ENCODE results near the gene GNAO1.

GNAO1 gene

DNA sequence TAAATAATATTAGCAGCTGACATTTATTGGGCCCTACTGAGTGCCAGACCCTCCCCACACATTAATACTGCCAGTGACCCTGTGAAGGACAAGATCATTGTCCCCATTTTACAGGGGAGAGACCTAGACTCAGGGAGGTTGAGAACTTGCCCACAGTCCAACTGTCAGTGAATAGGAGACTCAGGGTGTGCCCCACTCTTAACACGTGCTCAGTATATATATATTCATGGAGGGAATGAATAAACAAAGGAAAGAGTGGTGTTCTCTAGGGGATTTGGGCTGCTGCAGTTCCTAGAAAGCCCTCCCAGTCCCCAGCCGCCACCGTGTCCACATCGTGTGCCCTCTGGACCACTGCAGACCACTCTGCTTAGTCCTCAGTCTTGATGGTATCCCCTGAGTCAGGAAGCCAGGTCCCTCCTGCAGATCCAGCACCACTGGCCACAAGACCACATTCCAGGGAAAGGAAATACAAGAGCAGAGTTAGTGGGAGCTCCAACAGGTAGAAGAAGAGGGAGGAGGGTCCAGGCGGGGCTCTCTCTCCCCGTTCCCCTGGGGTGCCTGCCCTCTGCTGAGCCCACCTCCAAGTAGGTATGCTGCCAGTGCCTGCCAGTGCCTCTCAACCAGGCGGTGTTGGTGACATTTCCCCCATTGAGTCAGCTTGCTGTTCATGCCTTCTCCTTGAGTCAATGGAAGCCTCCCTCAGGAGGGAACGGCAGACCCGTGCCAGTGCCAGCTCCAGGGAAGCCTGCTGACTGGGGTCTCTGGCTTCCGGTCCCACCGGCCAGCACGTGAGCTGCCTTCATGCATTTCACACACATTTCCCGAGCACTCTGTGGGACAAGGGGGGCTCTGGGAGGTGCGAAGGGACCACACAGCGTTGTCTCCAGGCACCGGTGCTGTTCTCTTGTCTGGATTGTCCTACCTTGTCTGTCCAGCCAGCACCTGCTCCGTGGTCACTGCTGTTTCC, 75.6 kb downstream of the GNAO1 start:
- FAIRE-seq = no peak

DNA sequence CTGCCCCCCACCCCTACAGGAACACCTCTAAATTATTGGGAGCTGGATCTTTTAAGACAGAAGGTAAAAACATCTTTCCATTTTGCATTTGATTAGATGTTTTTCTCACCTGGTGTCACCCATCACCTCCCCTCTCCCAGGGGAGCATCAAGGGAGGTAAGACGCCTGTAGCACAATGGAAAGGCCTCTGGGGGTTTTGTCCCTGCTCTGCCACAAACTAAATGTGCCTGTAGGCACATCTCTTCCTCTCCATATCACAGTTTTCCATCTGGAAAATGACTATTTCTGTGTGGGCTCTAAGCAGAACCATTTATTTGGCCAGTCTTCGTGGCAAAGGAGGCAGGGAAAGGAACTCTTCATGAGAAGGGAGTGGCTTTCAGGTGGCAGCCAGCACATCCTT, 76.6 kb downstream of the GNAO1 start:
- no peak for FAIRE-seq

DNA sequence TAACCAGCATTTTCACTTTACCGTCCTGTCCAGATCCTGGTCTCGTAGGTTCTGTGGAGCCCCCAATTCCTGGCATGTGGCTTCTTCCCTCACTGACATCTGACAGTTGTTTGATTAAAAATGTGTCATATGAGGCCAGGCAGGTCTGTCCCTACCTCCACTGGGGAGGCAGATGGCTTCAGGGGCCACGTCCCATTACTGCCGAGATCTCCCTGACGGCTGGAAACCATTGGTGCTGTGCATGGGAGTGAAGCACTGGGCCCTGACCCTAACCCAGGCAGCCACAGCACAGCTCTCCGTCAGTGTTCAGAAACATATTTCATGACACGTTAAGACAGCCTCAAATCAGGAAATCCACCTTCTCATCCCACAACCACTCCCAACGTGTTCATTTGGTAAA, 77.5 kb downstream of the GNAO1 start:
- FAIRE-seq = no peak

GRCh38 chr16:56269281-56269680, 78.0 kb downstream of the GNAO1 start:
- no peak for FAIRE-seq

DNA sequence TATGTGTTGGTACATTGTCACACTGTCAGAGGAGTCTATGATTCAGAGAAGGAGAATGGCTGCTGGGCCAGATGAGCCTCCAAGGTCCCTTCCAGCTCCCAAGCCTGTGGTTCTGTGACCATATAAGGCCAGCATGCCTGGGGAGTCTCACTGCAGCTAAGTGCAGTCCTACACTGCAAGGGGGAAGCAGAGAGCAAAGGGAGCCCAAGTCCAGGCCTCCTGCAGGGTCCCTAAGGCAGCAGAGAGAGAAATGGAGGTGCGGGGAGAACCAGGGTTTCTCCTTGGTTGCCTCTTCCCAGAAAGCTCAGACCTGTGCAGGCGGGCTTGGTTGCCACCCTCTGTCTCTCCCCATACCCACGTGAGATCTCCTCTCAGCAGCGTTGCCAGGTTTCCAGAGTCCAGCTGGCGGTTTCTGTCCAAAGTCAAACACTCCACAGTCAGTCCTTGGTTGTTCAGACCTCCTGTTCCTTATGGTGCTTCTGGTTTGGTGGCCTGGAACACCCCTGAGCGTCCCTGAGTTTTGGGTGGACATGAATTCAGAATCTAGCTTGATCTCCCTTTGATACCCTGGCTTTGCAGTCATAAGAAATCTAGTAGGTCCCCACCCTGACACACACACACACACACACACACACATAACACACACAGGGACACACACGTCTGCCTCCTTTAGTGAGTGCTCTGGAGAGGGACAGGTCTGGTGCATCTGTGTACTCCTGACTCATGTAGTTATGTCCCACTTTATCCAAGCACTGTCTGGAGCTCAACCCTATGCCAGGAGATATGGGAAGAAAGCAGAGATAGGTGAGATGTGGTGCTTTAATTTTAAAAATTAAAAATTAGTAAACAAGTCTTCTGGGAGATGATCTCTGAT, 78.8 kb downstream of the GNAO1 start:
- FAIRE-seq = no peak

GRCh38 chr16:56270828-56271227, 79.5 kb downstream of the GNAO1 start:
- FAIRE-seq = no peak

DNA sequence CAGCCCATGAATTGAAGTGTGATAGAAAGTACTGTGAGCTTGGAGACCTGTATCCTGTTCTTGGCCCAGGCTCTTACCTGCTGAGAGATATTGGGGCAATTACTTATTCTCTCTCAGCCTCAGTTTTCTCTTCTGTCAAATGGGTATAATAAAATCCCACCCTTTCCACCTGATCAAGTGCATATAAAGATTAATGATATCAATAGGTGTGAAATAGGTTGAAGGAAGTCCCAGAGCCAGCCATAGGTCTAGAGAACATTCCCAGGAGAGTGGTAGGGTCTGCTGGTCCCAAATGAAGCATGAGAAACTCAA, 81.2 kb downstream of the GNAO1 start:
- no peak for FAIRE-seq

DNA sequence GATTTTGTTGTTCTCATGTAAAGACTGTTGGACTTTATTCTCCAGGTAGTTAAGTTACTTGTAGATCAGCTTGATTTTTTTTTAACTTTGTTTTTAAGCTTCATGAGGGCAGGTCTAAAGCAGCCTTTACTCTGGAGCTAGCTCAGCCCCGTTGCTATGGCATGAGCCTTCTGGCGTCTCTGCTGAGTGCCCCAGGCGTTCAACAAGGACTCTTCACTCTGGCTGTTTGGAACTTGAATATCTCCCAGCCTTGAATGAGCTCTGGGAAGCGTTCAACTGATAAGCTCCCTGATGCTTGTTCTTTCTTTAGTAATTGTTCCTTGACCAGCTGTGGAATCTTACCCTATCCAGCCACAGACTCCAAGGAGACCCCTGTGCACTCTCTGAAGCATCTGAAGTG, 82.3 kb downstream of the GNAO1 start:
- FAIRE-seq = no peak

GRCh38 chr16:56274369-56274768, 83.1 kb downstream of the GNAO1 start:
- FAIRE-seq = no peak

DNA sequence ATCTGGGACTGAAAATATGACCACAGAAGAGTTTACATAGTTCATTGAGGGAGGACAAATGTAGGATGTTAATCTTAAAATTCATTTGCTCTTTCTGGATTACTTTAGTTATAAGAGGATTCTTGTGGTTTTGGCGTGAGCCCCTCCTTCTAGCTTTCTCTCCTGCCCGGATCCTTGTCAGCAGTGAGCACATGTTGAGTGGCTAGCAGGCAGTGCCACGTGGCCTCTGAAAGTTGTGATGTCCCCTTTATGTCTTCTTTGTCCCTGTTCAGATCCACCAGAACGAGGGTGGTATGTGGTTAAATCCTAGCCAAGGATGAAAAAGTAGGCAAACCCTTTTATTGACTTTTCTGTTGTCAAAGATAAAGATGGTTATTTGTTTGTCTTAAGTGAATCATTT, 83.8 kb downstream of the GNAO1 start:
- no peak for FAIRE-seq

DNA sequence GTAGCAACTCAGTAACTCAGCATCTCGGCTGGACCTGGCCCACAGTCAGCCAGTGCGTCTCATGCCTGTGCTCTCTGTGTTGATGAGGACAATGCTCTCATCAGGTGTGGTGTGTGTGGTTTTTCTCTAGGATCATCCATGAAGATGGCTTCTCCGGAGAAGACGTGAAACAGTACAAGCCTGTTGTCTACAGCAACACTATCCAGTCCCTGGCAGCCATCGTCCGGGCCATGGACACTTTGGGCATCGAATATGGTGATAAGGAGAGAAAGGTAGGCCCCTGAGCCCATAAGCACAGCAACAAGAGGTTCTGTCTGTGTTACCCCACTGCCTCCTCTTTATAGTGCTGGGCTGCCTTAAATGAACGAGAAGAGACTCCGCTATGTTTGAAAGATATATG, 84.5 kb downstream of the GNAO1 start:
- FAIRE-seq = no peak

GRCh38 chr16:56277075-56277474, 85.8 kb downstream of the GNAO1 start:
- no peak for FAIRE-seq

- FAIRE-seq = no peak
Observed at GRCh38 chr16:56278196-56278855, 87.0 kb downstream of the GNAO1 start.

GRCh38 chr16:56279132-56279531, 87.8 kb downstream of the GNAO1 start:
- no peak for FAIRE-seq

GRCh38 chr16:56279914-56280313, 88.6 kb downstream of the GNAO1 start:
- FAIRE-seq = no peak

DNA sequence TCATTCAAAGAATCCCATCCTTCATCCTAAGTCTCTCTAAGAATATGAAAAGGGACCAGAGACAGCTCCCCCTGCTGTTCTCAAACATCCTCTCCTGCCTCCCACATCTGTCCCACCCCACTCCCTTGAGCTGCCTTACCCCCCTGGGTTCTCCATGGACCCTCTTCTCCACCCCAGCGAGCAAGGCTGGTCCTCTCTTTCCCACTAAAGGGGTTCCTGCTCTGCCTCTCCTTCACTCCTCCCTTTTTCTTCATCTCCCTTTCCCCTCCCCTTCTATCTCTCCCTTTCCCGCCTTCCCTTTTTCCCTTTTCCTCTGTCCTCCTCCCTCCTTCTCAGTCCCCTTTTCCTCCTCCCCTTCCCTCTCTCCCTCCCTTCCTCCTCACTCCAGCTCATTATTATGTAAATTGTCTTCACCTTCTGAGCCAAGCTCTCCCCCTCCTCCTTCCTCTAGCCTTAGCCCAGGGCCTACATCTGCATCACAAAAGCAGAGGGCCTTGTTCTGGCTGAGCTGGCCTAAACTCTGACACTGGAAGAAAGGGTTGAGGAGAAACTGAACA, 90.0 kb downstream of the GNAO1 start:
- no peak for FAIRE-seq

DNA sequence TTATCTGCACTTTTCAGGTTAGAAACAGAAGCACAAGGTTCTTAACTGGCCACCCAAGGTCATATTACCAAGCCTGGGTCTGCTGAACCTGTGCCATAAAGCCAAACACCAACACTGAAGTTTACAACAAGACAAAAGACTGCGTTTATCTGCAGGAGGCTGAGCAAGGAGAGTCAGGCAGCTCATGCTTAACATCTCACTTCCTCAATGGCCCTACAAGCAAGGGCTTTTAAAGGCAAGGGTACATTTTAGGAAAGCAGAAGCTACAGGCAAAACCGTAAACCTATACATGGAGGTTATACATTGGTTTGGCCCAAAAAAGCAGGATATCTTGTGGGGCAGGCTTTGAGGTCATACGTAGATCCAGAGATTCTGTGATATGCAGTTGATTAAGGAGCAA, 91.2 kb downstream of the GNAO1 start:
- FAIRE-seq = no peak

DNA sequence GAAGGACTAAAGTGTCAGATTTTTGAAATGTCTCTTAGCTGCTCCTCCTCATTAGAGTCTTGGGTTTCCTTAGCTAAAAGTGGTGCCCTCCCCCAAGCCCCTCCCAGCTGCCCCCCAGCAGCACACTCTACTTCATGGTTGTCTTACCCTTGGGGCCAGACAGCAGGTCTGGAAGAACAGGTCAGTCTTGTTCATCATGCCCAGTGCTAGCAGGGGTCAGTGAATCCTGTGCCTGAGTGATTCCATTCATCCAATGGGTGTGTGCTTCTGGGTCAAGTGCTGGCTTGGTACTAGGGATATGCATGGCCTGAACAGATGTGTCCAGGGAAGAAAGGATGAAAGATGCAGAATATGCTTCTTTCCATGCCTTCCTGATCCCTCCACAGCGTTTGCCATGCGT, 93.2 kb downstream of the GNAO1 start:
- FAIRE-seq = no peak

DNA sequence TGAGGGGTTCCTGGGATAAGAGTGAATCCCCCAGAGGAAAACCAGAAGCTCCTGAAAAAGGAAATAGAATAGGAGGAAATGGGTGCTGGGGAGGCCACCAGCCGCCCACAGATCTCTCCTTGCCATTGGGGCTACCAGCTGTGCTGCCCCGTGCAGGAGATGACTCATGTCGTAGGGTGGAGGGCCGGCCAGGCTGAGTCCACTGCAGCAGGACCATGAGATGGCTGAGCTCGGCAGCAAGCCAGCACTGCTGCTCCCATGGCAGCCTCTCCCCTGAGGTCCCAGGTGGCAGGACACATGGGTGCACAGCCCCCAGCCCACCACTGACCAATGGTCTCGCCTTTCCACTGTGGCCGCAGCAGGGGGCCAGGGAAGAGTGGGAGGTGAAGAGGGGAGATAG, 95.5 kb downstream of the GNAO1 start:
- FAIRE-seq = no peak

GRCh38 chr16:56288019-56288418, 96.7 kb downstream of the GNAO1 start:
- FAIRE-seq = no peak

DNA sequence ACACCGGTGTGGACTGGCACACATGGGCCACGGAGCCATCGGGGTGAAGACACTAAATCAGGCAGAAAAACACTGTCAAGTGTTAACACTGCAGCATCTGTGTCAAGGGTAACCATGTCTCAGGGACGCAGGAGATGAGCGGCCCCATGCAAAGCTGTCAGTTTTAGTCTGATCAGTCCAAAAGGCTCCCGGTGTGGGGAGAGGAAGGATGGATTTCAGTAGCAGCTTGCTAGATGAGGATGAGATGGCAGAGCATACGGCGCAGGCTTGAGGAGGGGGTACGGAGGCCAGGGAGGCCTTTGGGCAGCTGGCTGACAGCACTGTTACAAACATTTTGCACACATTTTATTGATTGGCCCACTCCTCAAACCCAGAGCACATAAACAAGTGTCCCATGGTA, 98.1 kb downstream of the GNAO1 start:
- FAIRE-seq = no peak

GRCh38 chr16:56289862-56290261, 98.6 kb downstream of the GNAO1 start:
- no peak for FAIRE-seq

DNA sequence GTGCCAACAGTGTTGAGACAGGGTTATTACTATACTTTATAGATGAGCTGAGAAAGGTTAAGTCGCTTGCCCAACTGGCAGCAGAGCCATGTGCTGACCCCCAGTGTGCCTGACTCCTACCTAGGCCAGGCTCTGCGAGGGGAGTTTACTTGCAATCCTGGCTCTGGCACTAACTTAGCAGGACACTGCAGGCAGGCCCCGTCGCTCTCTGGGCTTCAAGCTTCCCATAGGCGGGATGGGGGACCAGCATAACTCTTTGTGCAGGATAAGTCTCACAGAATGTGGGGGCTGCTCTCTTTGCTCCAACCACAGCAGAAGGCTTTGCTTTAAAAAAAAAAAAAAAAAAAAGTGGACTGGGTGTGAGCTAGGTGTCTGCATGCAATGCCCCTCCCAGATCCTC, 102.7 kb downstream of the GNAO1 start:
- FAIRE-seq = no peak

Data from colon (tissue), 2 donors.